Left cardiac atrium (tissue), 4 donors: ENCODE data around the gene CABP7. TPM values are rescaled to one million over a fixed set of nuclear protein-coding genes. Genes with fewer than 3 reads are reported as not detected.

Experiments
- ATAC-seq, 2 donors: fragments of 200-7000 bp; cut with Tn5 transposase; one replicate each; pipeline ENCODE4 v1.9.1; 2020; ENCODE audit warnings: mild to moderate bottlenecking in 2 of 2, moderate library complexity in 2 of 2
- DNase-seq: peaks from one replicate; pipeline ENCODE4 v3.0.0-alpha.2; 2020
- intact Hi-C, 2 donors: fragments of 100-400 bp; cut with DNase I; formaldehyde crosslinking; loops; one replicate each; pipeline versions ENCODE4 v1.14.1 to v1.15.1; 2022 to 2023
- total RNA-seq, 2 donors: library from RNA; stranded (reverse); fragmentation: NEBNext Ultra II Directional; extraction: Animal tissue kit (Norgen Biotek cat#: 25700); gene quantifications; one replicate each; pipeline ENCODE4 v1.2.1, GENCODE V29; 2021
- donor health status: DM: no; HTN: yes; CAD: no.
- donor health status: DM: no; HTN: yes; CAD: no; lungs with severe emphysema.
- donor health status: DM: yes; HTN: yes; CAD: no.
- donor health status: Dilated cardiomyopathy.

Gene CABP7
- total RNA-seq, 2 donors from 2014 or later = not detected

- intact Hi-C loops = no loop called here
- DNase-seq (no peak), ATAC-seq (no peak)
Observed at GRCh38 chr22:29758959-29759358, 39.2 kb downstream of the CABP7 start.

DNA sequence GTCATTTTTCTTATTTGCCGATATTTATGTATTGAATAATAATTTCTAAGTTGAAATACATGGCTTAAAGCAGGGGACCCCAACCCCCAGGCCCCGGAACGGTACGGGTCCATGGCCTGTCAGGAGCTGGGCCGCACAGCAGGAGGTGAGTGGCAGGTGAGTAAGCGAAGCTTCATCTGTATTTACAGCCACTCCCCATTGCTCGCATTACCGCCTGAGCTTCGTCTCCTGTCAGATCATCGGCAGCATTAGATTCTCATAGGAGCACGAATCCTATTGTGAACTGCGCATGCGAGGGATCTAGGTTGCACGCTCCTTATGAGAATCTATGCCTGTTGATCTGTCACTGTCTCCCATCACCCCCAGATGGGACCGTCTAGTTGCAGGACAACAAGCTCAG, 42.5 kb downstream of the CABP7 start:
- intact Hi-C loops = no loop called here
- no peak for ATAC-seq
- no peak for DNase-seq

DNA sequence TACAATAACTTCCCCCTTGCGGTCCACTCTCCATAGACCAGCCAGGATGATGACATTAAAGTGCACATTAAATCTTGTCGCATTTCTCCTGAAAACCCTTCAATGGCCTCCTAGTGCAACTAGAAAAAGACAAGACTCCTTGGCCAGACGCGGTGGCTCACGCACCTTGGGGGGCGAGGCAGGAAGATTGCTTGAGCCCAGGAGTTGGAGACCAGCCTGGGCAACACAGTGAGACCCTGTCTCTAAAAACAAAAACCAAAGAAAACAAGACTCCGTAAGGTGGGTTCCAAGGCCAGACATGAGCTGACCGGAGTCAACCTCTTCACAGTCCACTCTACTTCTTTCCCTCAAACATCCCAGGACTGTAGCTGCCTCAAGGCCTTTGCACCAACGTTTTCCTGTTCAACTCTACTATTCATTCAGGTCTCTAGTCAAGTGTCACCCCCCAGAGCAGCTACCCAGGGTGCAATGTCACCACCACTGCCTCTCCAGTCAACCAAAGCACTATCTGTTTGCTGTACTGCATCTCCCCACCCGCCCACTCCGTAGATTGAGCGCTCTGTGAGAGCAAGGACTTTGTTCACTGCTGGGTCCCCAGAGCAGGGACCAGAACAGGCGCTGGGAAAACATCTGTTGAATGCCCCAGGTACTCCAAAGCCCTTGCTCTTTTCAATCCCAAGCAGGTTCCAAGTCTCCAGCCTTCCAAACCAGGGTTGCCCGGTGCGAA, 46.3 kb downstream of the CABP7 start:
- intact Hi-C loops = no loop called here
- ATAC-seq (peak; percentile 1 to 3), DNase-seq (no peak)

DNA sequence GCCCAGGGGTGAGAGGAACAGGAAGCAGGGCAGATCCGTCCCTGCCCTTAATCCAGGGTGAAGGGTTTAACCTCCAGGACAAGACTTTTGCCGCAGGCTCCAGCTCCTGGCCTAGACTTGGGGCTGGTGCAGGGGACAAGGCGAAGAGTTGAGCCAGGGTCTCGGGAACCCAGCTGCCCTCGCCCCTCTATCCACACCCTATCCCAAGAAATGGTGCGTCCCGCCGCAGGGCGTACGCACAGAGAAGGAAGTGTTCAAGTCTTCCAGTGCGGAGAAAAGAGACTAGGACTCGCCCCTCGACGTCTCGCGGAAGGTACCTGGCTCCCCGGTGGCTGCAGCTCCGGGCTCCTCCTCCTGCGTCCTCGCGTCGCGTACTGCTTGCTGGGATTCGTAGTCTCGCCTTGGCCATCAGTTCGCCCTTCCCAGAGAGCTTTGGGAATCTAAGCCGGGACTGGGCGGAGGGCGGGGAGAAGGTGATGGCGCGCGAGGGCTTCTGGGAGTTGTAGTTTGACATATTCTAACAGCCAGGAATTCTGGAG, 46.9 kb downstream of the CABP7 start, which contains the start of gene ZMAT5:
ZMAT5 (minus strand) TSS at position 376 of the 539 bp plus-strand sequence. CDS start 18,463 bp downstream, outside the sequence.
- DNase-seq = peak; percentile 96
- peak; percentile 98 to 100 for ATAC-seq
- intact Hi-C loops = no loop called here

GRCh38 chr22:29767171-29768051, 47.6 kb downstream of the CABP7 start, which contains the start of gene UQCR10:
TSS of gene UQCR10 (plus strand) at chr22:29767369. CDS start at chr22:29767399, 30 bp downstream.
- peak; percentile 96 for DNase-seq
- peak; percentile 92 to 94 for ATAC-seq
- intact Hi-C loops = no loop called here

GRCh38 chr22:29768052-29768693, 48.4 kb downstream of the CABP7 start:
- intact Hi-C loops = no loop called here
- ATAC-seq (no peak), DNase-seq (no peak)

DNA sequence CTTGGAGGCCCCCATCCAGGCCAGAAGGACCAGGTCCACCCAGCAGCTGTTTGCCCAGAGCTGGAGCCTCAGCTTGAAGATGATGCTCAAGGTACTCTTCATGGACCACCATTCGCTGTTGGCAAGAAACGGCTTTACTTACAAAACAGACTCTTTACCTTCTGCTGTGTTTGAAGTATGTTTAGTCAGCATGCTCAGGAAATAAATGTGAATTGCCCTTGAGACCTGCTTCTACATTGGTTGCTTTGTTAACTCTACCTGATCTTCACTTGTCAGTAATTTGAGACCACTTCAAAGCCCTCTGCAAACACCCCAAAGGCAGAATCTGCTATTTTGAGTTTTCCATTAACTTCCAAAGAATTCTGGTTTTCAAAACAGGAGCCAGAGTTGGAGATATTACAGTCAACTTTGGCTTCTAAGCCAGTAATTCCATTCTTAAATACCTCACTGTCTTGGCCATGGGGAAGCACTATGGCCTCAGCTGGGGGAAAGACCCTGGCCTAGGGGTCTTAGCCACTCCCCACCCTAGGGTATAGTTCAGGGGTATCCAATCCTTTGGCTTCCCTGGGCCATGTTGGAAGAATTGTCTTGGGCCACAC, 50.0 kb downstream of the CABP7 start:
- intact Hi-C loops = loop anchor here in 1 of 2 donors (10.0 kb wide), 3 partner anchors 55 to 235 kb away; partner anchors contain the start of gene ASCC2
- DNase-seq (no peak), ATAC-seq (no peak)

GRCh38 chr22:29772170-29772641, 52.4 kb downstream of the CABP7 start:
- no peak for DNase-seq
- intact Hi-C loops = loop anchor here in 1 of 2 donors (10.0 kb wide), 3 partner anchors 57 to 233 kb away; partner anchors contain the start of gene ASCC2
- peak; percentile 27 to 50 for ATAC-seq

DNA sequence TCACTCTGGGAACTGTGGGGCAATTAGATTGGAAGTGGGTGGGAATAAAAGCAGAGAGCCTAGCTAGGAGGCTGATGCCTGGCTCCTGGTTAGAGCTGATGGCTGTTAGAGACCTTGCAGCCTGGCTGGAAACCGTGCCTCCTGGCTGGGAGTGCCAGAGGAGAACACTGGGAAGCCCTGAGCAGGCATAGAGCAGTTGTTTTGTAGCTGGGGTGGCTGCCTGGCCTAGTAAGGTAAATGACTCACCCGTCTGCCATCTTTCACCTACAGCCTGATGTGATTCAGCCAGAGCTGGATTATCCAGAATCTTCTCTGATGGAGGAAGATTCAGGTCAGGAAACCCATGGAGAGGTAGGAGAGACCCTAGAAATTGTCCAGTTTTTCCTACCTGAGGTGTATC, 53.4 kb downstream of the CABP7 start:
- DNase-seq (no peak), ATAC-seq (peak in 1 of 2 donors; percentile 83)
- intact Hi-C loops = loop anchor here in 1 of 2 donors (10.0 kb wide), 3 partner anchors 58 to 232 kb away; partner anchors contain the start of gene ASCC2

DNA sequence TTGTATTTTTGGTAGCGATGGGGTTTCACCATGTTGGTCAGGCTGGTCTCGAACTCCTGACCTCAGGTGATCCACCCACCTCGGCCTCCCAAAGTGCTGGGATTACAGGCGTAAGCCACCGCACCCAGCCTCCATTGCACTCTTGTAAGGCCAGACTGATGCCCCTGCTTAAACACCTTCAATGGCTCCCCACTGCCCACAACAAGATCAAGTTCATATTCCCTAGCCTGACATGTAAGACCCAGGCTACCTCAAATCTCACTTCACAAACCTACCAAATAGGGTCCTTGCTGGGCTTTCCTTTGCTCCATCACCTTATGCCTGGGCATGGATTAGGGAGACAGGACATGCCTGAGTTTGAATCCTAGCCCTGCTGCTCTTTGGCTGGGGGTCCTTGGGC, 60.4 kb downstream of the CABP7 start:
- ATAC-seq = no peak
- no peak for DNase-seq
- intact Hi-C loops = no loop called here

GRCh38 chr22:29780748-29781676, 61.2 kb downstream of the CABP7 start:
- no peak for DNase-seq
- ATAC-seq = peak; percentile 9 to 63
- intact Hi-C loops = no loop called here

Other genes with a start within 250 kb of the CABP7 start
- under 1 TPM; 0.31 to 0.41 TPM for gene NEFH, start 239.8 kb upstream of the CABP7 start, total RNA-seq
- 10 to 100 TPM; 35.6 to 39.9 TPM for gene THOC5, start 166.2 kb upstream of the CABP7 start, total RNA-seq
- 10 to 100 TPM; 18.1 to 19.7 TPM for gene NIPSNAP1, start 138.9 kb upstream of the CABP7 start, total RNA-seq
- gene NF2, start 116.4 kb upstream of the CABP7 start, total RNA-seq = 10 to 100 TPM; 45.3 to 48.7 TPM
- 10 to 100 TPM; 15.2 to 21.1 TPM for gene ZMAT5, start 47.0 kb downstream of the CABP7 start, total RNA-seq
- 100 to 1,000 TPM; 229 to 266 TPM for gene UQCR10, start 47.4 kb downstream of the CABP7 start, total RNA-seq
- gene ASCC2, start 118.3 kb downstream of the CABP7 start, total RNA-seq = 10 to 100 TPM; 34.6 to 52.6 TPM
- 10 to 100 TPM; 29.8 to 34.8 TPM for gene MTMR3, start 163.2 kb downstream of the CABP7 start, total RNA-seq